ENCODE data around the gene GPR62. TPM values are rescaled to one million over a fixed set of nuclear protein-coding genes. Genes with fewer than 3 reads are reported as not detected.

Gene GPR62
- total RNA-seq, 1 experiment from 2014 or later = 0.08 TPM

DNA sequence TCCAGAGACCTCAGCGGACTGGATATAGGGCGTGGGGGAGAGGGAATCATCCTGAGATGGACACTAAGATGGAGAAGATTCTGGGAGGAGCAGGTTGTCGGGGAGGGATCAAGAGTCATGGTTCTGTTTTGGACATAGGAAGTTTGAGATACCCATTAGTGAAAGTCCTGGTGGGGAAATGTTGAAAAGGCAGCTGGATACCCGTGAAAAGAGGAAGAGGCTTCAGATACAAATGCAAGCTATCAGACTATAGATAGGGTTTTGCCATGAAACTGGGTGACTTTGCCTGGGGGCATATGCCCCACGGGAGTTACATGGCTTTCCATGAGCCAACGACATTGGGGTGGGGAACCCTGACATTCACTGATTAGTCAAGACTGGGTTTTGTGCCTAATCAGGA is 1.1 kb upstream of the GPR62 start:
- DNase-seq (ENCODE audit: low read depth) = no peak

GRCh38 chr3:51954713-51955112 is 468 bp upstream of the GPR62 start:
- DNase-seq (ENCODE audit: low read depth) = no peak

DNA sequence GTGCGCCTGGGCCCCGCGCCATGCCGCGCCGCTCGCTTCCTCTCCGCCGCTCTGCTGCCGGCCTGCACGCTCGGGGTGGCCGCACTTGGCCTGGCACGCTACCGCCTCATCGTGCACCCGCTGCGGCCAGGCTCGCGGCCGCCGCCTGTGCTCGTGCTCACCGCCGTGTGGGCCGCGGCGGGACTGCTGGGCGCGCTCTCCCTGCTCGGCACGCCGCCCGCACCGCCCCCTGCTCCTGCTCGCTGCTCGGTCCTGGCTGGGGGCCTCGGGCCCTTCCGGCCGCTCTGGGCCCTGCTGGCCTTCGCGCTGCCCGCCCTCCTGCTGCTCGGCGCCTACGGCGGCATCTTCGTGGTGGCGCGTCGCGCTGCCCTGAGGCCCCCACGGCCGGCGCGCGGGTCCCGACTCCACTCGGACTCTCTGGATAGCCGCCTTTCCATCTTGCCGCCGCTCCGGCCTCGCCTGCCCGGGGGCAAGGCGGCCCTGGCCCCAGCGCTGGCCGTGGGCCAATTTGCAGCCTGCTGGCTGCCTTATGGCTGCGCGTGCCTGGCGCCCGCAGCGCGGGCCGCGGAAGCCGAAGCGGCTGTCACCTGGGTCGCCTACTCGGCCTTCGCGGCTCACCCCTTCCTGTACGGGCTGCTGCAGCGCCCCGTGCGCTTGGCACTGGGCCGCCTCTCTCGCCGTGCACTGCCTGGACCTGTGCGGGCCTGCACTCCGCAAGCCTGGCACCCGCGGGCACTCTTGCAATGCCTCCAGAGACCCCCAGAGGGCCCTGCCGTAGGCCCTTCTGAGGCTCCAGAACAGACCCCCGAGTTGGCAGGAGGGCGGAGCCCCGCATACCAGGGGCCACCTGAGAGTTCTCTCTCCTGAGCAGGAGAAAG is 951 bp downstream of the GPR62 start:
- DNase-seq (ENCODE audit: low read depth) = no peak

DNA sequence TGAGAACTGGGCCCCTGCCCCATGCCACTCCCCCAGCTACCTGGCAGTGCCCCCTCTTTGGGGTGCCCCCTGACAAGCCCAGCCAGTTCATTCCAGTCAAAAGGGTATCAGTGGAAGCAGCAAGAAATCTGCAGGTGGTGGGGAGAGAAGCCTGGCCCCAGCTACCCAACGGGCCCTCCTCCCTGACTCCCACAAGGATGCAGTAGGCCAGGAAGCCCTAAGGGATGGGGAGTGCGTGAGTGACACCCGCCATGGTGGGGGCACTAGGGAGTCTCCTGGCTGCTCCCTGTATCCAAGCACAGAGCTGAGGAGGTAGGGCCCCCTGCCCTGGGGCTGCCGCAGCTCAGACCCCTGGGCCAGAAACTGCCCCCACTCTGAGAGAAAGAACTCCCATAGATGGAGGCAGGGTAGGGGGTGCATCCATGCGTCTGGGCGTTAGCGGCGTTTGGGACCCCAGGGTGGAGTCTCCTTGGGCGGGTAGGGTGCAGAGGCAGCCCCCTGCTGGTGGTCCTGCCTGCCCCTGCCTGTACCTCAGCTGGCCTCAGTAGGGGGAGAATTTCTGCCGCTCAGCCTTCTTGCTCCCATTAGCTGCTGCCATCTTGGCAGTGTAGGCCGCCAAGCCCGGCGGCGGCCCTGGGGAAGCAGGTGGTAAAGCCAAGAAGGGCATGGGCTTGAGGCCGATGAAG is 2.5 kb downstream of the GPR62 start:
- DNase-seq (ENCODE audit: low read depth) = no peak

GRCh38 chr3:51958603-51959521 is 3.7 kb downstream of the GPR62 start:
- DNase-seq (ENCODE audit: low read depth) = no peak

DNA sequence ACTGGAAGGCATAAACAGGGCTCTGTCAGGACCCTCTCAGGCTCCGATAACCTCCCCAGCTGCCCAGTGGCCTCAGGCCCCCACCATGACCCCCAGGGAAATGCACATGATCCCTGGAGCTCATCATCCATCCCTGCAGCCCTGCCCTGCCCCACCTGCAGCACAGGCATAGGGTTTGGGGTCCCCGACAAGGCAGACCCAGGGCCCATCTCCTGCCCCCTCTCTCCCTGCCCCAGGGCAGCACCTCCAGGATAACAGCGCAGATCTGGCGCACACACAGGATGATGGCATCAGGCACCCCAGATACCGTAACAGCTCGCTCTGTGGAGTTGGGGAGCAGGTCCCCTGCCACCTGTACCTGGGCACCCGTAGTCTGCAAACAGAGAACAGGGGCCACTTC is 4.5 kb downstream of the GPR62 start:
- DNase-seq (ENCODE audit: low read depth) = no peak

DNA sequence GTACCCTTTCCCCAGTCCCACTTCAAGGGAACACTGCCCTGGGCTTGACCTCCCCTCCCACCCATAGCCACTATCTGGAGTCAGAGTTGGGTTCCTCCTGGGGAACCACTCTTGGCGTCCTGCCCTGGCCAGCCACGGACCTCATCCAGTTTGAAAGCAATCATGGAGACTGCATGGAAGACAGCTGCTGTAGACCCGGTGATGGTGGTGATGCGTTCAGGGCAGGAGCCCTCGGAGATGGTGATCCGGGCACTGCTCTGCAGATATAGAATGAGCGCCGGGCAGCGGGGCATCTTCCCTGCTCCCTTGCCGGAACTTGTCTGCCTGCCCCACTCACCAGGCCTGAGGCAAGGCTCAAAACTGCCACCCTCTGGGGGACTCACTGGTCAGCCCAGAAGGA is 5.2 kb downstream of the GPR62 start:
- DNase-seq (ENCODE audit: low read depth) = no peak

GRCh38 chr3:51961011-51961410 is 5.8 kb downstream of the GPR62 start:
- no peak for DNase-seq (ENCODE audit: low read depth)

DNA sequence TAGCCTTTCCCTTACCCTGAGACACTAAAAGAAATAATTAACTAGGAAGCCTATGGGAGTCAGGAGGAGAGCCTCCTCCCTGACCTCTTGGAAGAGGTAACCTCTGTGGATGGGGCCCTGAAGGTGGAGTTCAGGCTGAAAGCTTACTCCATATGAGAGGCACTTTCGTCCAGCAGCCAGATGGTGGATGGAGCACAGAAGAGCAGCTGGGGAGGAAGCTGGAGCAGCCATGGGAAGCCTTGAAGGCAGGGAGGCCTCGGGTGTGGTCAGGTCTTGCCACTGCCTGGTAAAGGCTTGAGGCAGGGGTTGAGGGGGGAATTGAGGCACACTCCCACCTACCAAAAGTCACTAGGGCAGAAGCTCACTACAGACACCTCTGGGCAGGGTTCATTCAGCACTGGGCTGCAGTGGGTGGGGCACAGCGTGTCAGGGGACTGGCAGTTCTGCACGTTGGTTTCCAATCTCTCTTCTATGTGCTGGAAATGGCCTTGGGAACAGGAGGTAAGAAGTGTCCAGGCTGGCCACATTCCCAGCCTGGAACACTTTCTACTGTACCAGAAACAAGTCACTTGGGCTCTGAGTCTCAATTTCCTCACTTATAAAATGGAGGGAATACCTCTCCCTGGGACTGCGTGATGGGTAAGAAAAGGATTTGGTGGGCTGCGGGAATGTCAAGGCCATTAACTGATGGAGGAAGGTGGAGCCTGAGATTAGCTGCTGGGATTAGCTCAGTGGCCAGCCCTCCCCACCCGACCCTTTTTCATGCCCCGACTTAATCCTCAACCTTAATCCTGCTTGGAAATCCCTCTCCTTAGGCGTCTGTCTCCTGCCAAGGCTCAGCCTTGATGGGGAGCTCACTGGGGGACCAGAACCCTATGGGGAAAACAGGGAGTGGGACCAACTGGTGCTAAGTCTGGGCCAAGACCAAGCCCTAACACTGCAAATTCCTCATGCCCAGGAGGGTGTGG is 6.7 kb downstream of the GPR62 start:
- no peak for DNase-seq (ENCODE audit: low read depth)

DNA sequence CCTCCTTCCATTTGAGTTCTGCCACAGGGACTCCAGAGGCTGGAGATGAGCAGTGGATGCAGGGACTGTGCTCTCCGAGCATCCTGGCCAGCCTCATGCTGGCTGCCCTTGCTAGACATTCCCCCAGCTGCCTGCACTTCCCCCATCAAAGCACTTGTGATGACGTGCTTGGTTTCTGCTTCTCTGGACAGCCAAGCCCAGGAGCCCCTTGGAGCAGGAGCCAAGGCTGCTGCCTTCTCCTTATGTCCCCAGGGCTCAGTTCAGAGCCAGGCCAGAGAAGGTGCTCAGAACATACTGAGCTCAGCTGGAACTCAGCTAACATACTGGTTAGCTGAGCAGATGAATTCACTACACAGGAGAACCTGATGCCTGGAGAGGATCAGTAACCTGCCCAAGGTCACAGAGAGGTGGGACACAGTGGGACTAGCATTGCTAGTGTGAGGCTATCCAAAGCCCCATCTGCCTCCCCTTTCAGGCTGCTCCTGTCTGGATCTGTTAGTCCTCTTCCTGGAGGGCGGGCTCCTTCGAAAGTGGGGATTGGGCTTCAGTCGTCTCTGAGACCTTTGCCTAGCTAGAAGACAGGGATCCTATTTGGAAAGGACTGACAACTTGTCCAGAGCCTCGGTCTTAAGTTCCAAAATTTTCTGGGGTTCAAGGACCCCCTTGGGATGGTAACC is 7.8 kb downstream of the GPR62 start:
- no peak for DNase-seq (ENCODE audit: low read depth)

DNA sequence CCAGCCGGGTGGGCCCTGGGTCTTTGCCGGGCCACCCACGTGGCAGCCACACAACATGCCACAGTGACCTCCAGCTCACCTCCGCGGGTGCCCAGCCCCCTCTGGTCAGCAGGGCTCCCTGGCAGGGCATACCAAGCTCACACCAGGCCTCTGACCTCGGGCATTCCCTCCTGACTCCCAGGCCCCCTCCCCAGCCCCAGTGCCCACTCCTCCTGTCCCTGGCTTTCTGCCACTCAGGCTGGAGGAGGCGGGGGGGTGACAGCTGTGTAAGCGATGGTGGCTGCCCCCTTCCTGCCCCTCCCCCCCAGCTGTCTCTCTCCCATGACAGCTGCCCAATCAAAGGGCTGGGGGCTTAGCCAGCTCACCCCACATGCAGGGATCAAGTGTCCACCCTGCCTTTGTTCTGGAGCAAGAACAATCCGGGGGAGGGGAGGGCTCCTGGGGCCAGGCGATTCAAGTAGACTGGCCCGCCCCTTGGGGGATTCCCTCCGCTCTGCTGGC is 8.8 kb downstream of the GPR62 start:
- no peak for DNase-seq (ENCODE audit: low read depth)

DNA sequence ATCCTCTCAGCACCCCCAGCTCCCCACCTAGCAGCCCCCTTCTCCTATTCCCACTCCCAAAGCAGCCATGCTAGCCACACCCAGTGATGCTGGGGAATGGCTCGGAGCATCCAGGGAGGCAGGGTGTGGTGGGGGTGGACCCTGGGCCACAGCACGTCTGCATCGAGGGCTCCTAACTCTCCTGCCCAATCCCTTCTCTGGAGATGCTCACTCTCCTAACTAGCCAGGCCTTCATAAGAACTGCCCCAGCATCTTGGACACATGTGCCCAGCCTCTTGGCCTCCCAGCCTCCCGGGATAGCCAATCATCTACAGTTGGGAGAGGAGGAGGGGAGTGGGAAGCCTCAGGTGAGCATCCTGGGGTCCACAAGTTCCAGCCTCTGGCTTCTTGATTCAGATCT is 9.3 kb downstream of the GPR62 start:
- no peak for DNase-seq (ENCODE audit: low read depth)

- DNase-seq (ENCODE audit: low read depth) = no peak
Measured at GRCh38 chr3:51966016-51966415, 10.8 kb downstream of the GPR62 start.

DNA sequence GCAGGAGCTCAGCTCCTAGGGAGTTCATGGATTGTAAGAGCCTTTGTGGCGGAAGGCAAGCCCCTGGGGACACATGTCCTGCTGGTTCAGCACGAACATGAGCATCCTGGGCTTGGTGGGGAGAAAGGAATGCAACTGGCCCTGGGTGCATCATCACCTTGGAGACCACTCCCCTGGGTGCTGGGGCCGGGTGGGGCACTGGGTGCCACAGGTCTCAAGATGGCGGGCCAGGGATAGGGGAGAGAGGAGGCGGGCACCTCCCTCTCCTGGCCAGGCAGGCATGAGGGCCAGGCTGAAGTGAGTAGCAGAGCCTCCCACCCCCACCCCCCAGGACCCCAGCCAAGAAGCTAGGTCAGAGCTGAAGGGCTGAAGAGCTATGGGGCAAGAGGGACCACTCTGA is 11.3 kb downstream of the GPR62 start:
- no peak for DNase-seq (ENCODE audit: low read depth)

- no peak for DNase-seq (ENCODE audit: low read depth)
Measured at GRCh38 chr3:51966922-51967383, 11.8 kb downstream of the GPR62 start.

GRCh38 chr3:51967384-51968169 is 12.4 kb downstream of the GPR62 start, which contains the start of gene PCBP4:
PCBP4 (minus strand) TSS chr3:51967454; CDS start chr3:51961240, 6,214 bp downstream.
- DNase-seq (ENCODE audit: low read depth) = peak; percentile 25

DNA sequence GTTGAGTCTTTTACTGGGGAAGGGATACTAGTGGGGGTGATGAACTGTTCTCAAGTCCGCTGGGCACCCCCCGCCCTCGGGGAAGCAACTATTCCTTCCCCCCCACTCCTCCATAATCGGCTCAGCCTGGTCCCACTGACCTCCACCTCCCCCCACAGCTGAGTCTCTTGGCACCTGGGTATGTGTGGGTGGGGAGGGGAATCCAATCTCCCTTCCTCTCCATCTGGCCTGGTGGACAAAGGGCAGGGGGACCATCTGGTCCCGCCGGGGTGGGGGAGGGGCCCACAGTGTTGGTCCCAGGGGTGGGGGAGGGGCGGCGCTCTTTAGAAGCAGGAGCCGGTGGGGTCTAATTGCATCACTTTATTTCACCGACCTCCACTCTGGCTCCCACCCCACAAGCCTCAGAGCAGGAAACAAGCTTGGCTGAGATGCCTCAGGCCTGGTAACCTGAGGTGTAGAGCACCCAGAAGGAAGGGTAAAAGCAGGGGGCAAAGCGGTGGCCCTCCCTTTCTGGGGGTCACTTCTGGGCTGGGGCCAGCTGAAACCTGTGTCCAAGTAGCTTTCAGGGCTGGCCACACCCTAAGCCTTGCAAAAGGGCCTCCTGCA is 13.1 kb downstream of the GPR62 start:
- peak; percentile 29 for DNase-seq (ENCODE audit: low read depth)

Data from HT1080 (cell line).